ENCODE results near the gene MIS18BP1. TPM values are rescaled to one million over a fixed set of nuclear protein-coding genes. Genes with fewer than 3 reads are reported as not detected.

MIS18BP1 gene
- total RNA-seq, 2 experiments from 2014 or later = 20.1 to 20.3 TPM

- Histone ChIP-seq H3K27me3 (ENCODE audit: control insufficient read depth in 1 of 2, insufficient read depth in 2 of 2, low read length in 2 of 2) (no peaks in the 10 kb centered on the region), H3K4me1 (ENCODE audit: insufficient read depth, low read length) (no peaks in the 10 kb centered on the region), H3K27ac (ENCODE audit: low read depth in 1 of 2, low read length in 2 of 2) (no peak overlapping the region), H3K9me3 (ENCODE audit: control insufficient read depth in 1 of 2, insufficient read depth in 1 of 2, low read length in 2 of 2) (no peaks in the 10 kb centered on the region), H3K36me3 (ENCODE audit: insufficient read depth, low read length) (peaks cover 5% of the 10 kb centered on the region), H3K4me3 (ENCODE audit: low read length) (no peak overlapping the region)
- no peaks in the 10 kb centered on the region for H3K9me3 Mint-ChIP-seq
- ATAC-seq (ENCODE audit: poor library complexity) (no peak), DNase-seq (no peak)
- TF ChIP-seq, protein P1, sequence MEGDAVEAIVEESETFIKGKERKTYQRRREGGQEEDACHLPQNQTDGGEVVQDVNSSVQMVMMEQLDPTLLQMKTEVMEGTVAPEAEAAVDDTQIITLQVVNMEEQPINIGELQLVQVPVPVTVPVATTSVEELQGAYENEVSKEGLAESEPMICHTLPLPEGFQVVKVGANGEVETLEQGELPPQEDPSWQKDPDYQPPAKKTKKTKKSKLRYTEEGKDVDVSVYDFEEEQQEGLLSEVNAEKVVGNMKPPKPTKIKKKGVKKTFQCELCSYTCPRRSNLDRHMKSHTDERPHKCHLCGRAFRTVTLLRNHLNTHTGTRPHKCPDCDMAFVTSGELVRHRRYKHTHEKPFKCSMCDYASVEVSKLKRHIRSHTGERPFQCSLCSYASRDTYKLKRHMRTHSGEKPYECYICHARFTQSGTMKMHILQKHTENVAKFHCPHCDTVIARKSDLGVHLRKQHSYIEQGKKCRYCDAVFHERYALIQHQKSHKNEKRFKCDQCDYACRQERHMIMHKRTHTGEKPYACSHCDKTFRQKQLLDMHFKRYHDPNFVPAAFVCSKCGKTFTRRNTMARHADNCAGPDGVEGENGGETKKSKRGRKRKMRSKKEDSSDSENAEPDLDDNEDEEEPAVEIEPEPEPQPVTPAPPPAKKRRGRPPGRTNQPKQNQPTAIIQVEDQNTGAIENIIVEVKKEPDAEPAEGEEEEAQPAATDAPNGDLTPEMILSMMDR (IDR thresholded peaks at IDR 0.05) = no peak
- POLR2A ChIA-PET = interaction anchor here (0.8 kb wide), 1 partner anchor 22 kb away, joined by 3 read pairs; no protein-coding TSS in a partner anchor
- peaks cover 5% of the 10 kb centered on the region for H3K4me1 Mint-ChIP-seq (ENCODE audit: low read depth)
- H3K36me3 Mint-ChIP-seq (ENCODE audit: low read depth) = peaks cover 13% of the 10 kb centered on the region
- CTCF ChIA-PET = no interaction called here
- no peak overlapping the region for H3K27ac Mint-ChIP-seq
- no peaks in the 10 kb centered on the region for H3K27me3 Mint-ChIP-seq
- intact Hi-C loops (cut with DNase I, micrococcal nuclease) = no loop called here
- no peak overlapping the region for H3K4me3 Mint-ChIP-seq
Observed at GRCh38 chr14:45242706-45243105, 10.3 kb downstream of the MIS18BP1 start.

GRCh38 chr14:45238988-45239387, 14.0 kb downstream of the MIS18BP1 start:
- Mint-ChIP-seq H3K36me3 (ENCODE audit: low read depth) (peaks cover 28% of the 10 kb centered on the region), H3K27me3 (no peaks in the 10 kb centered on the region), H3K27ac (no peak overlapping the region), H3K4me3 (no peak overlapping the region), H3K9me3 (no peaks in the 10 kb centered on the region), H3K4me1 (ENCODE audit: low read depth) (peaks cover 5% of the 10 kb centered on the region)
- intact Hi-C loops (cut with DNase I, micrococcal nuclease) = no loop called here
- no peaks in the 10 kb centered on the region for H3K27me3 ChIP-seq (ENCODE audit: control insufficient read depth in 1 of 2, insufficient read depth in 2 of 2, low read length in 2 of 2)
- H3K36me3 ChIP-seq (ENCODE audit: insufficient read depth, low read length) = peaks cover 20% of the 10 kb centered on the region
- H3K27ac ChIP-seq (ENCODE audit: low read depth in 1 of 2, low read length in 2 of 2) = no peak overlapping the region
- no peaks in the 10 kb centered on the region for H3K9me3 ChIP-seq (ENCODE audit: control insufficient read depth in 1 of 2, insufficient read depth in 1 of 2, low read length in 2 of 2)
- ChIA-PET POLR2A (no interaction called here), CTCF (no interaction called here)
- H3K4me1 ChIP-seq (ENCODE audit: insufficient read depth, low read length) = no peaks in the 10 kb centered on the region
- DNase-seq = no peak
- H3K4me3 ChIP-seq (ENCODE audit: low read length) = no peak overlapping the region
- TF ChIP-seq, protein P1 (IDR thresholded peaks at IDR 0.05) = no peak
- no peak for ATAC-seq (ENCODE audit: poor library complexity)

DNA sequence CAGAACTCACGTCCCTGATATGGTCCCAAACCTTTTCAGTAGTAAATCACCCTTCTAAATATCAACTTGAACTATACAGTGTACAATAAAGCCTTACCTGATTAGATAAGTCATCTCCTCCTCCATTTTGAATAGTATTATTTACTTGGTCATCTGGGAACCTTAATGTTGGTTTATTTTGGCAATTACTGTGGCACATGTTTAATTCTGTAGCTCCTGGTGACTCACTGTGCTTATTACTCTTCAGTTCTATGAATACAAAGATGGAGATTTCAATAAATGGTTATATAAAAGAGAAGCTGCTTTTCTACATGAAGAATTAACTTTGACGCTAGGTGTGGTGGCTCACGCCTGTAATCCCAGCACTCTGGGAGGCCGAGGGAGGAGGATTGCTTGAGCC, 25.4 kb downstream of the MIS18BP1 start:
- DNase-seq = no peak
- CTCF ChIA-PET = no interaction called here

More for the DNA sequence above, 25.4 kb downstream of the MIS18BP1 start:
- Histone ChIP-seq H3K4me3 (ENCODE audit: low read length) (no peak overlapping the region), H3K9me3 (ENCODE audit: control insufficient read depth in 1 of 2, insufficient read depth in 1 of 2, low read length in 2 of 2) (no peaks in the 10 kb centered on the region), H3K36me3 (ENCODE audit: insufficient read depth, low read length) (peaks cover 66% of the 10 kb centered on the region), H3K27ac (ENCODE audit: low read depth in 1 of 2, low read length in 2 of 2) (no peak overlapping the region), H3K27me3 (ENCODE audit: control insufficient read depth in 1 of 2, insufficient read depth in 2 of 2, low read length in 2 of 2) (no peaks in the 10 kb centered on the region), H3K4me1 (ENCODE audit: insufficient read depth, low read length) (no peaks in the 10 kb centered on the region)
- no peak for ATAC-seq (ENCODE audit: poor library complexity)
- TF ChIP-seq, protein P1 (IDR thresholded peaks at IDR 0.05) = no peak
- Mint-ChIP-seq H3K4me3 (no peak overlapping the region), H3K9me3 (no peaks in the 10 kb centered on the region), H3K4me1 (ENCODE audit: low read depth) (no peaks in the 10 kb centered on the region), H3K27me3 (no peaks in the 10 kb centered on the region), H3K27ac (no peak overlapping the region), H3K36me3 (ENCODE audit: low read depth) (peaks cover 86% of the 10 kb centered on the region)
- POLR2A ChIA-PET = no interaction called here
- intact Hi-C loops (cut with DNase I, micrococcal nuclease) = no loop called here

All from CD4-positive, alpha-beta T cell (primary cell).